Colonic mucosa (tissue), 4 donors: ENCODE results near the gene VDAC1. TPM values are rescaled to one million over a fixed set of nuclear protein-coding genes. Genes with fewer than 3 reads are reported as not detected.

Experiments used
- DNase-seq: peaks from one replicate; pipeline ENCODE4 v3.0.0-alpha.2; 2020
- H3K27ac ChIP-seq: fragments of 200-600 bp; one replicate; pipeline ENCODE4 v1.8.0; 2021
- H3K27me3 ChIP-seq: fragments of 200-600 bp; one replicate; pipeline ENCODE4 v1.8.0; 2021
- H3K36me3 ChIP-seq: fragments of 200-600 bp; one replicate; pipeline ENCODE4 v1.8.0; 2021
- H3K4me1 ChIP-seq: fragments of 200-600 bp; one replicate; pipeline ENCODE4 v1.8.0; 2021; ENCODE audit warnings: mild to moderate bottlenecking
- H3K4me3 ChIP-seq: fragments of 200-600 bp; one replicate; pipeline ENCODE4 v1.8.0; 2021
- H3K9ac ChIP-seq, 2 donors: one replicate each; pipeline ENCODE4 v1.7.0; 2013; ENCODE audit warnings: control low read depth in 2 of 2, low read depth in 2 of 2, low read length in 2 of 2
- H3K9me3 ChIP-seq: fragments of 200-600 bp; one replicate; pipeline ENCODE4 v1.8.0; 2021
- CTCF ChIP-seq: fragments of 200-600 bp; IDR thresholded peaks from one replicate; pipeline ENCODE4 v1.8.0; 2022; ENCODE audit warnings: antibody characterized with exemption, mild to moderate bottlenecking
- intact Hi-C: fragments of 100-400 bp; cut with DNase I; formaldehyde crosslinking; loops from one replicate; pipeline ENCODE4 v1.14.1; 2022
- total RNA-seq, 2 donors: library from RNA; stranded (reverse); fragmentation: NEBNext Ultra II Directional in 1 of 2; extraction: Animal tissue kit (Norgen Biotek cat#: 25700) in 1 of 2; gene quantifications; one replicate each; pipeline ENCODE4 v1.2.1, GENCODE V29; 2021
- donor health status: healthy.
- donor health status: DM: no; HTN: no; CAD: no.
- donor health status: DM: no; HTN: no; CAD: no.

Gene VDAC1
- total RNA-seq, 2 donors from 2014 or later = 297 to 306 TPM

- Histone ChIP-seq H3K9me3 (no peaks in the 10 kb centered on the region), H3K9ac (peak overlapping the region; percentile 20 to 51), H3K27me3 (no peaks in the 10 kb centered on the region), H3K36me3 (no peaks in the 10 kb centered on the region), H3K4me3 (no peak overlapping the region), H3K4me1 (peaks cover 25% of the 10 kb centered on the region), H3K27ac (no peak overlapping the region)
- DNase-seq = no peak
- intact Hi-C loops = no loop called here
- no peak for TF ChIP-seq CTCF
These were observed 2.6 kb downstream of the VDAC1 start for GRCh38 chr5:134001938-134002731.

- intact Hi-C loops = no loop called here
- Histone ChIP-seq H3K36me3 (no peaks in the 10 kb centered on the region), H3K9ac (no peak overlapping the region), H3K9me3 (no peaks in the 10 kb centered on the region), H3K27ac (no peak overlapping the region), H3K27me3 (no peaks in the 10 kb centered on the region), H3K4me3 (no peak overlapping the region), H3K4me1 (peaks cover 26% of the 10 kb centered on the region)
- TF ChIP-seq CTCF = no peak
- no peak for DNase-seq
These were observed 3.9 kb downstream of the VDAC1 start for GRCh38 chr5:134000696-134001453.

- no peaks in the 10 kb centered on the region for H3K9me3 ChIP-seq
- intact Hi-C loops = no loop called here
- peaks cover 22% of the 10 kb centered on the region for H3K4me1 ChIP-seq
- no peak for DNase-seq
- TF ChIP-seq CTCF = no peak
- H3K27me3 ChIP-seq = no peaks in the 10 kb centered on the region
- H3K36me3 ChIP-seq = no peaks in the 10 kb centered on the region
- H3K27ac ChIP-seq = no peak overlapping the region
- H3K9ac ChIP-seq = no peak overlapping the region
- no peak overlapping the region for H3K4me3 ChIP-seq
These were observed 4.7 kb downstream of the VDAC1 start for GRCh38 chr5:134000091-134000511.

GRCh38 chr5:133998807-133999206 is 6.0 kb downstream of the VDAC1 start:
- intact Hi-C loops = no loop called here
- no peak for DNase-seq
- Histone ChIP-seq H3K27ac (no peak overlapping the region), H3K9ac (no peak overlapping the region), H3K4me3 (no peak overlapping the region), H3K9me3 (no peaks in the 10 kb centered on the region), H3K27me3 (no peaks in the 10 kb centered on the region), H3K4me1 (peaks cover 22% of the 10 kb centered on the region), H3K36me3 (no peaks in the 10 kb centered on the region)
- TF ChIP-seq CTCF = no peak

- DNase-seq = no peak
- Histone ChIP-seq H3K9me3 (no peaks in the 10 kb centered on the region), H3K36me3 (no peaks in the 10 kb centered on the region), H3K9ac (no peak overlapping the region), H3K4me3 (no peak overlapping the region), H3K27me3 (no peaks in the 10 kb centered on the region), H3K4me1 (peaks cover 20% of the 10 kb centered on the region), H3K27ac (no peak overlapping the region)
- intact Hi-C loops = no loop called here
- no peak for TF ChIP-seq CTCF
These were observed 6.7 kb downstream of the VDAC1 start for GRCh38 chr5:133998042-133998441.
